Choroid plexus epithelial cell (primary cell): ENCODE measurements around the gene CHST3.
"Not testable (repeated sequence)": the region's sequence is repeated elsewhere in the genome, so short reads cannot be mapped to it uniquely, and the experiment has no call there.

Experiments used
- DNase-seq: peaks from one replicate; pipeline ENCODE4 v3.0.0-alpha.2; 2010; ENCODE audit warnings: low read depth
- H3K4me3 ChIP-seq: 2 replicates; pipeline ENCODE4 v1.5.1; 2011; ENCODE audit warnings: low read depth, mild to moderate bottlenecking, control low read depth, low read length, moderate library complexity
- TF ChIP-seq, protein P1 (sequence below): conservative IDR thresholded peaks from 2 replicates; pipeline ENCODE4 v1.5.1; 2011; ENCODE audit warnings: low read depth, mild to moderate bottlenecking, control low read depth, inconsistent platforms, low read length, moderate library complexity

Gene CHST3

DNA sequence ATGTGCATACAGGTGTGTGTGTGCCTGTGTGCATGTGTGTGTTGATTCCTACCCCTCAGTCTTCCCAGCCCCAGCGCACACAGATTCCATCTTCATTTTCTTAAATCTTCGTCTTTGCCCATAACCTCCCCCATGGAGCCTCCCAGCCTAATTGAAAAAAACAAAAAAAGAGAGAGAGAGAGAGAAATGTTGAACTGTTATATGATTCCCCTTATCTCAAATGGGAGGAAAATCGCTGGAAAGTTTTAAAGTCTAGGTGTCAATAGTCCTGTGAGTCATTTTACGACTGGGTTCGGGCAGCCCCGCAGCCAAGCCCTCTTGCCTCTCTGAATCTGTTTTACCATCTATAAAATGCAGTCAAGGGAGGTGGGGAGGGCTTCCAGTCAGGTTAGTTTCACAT, 63.3 kb downstream of the CHST3 start:
- TF ChIP-seq, protein P1, sequence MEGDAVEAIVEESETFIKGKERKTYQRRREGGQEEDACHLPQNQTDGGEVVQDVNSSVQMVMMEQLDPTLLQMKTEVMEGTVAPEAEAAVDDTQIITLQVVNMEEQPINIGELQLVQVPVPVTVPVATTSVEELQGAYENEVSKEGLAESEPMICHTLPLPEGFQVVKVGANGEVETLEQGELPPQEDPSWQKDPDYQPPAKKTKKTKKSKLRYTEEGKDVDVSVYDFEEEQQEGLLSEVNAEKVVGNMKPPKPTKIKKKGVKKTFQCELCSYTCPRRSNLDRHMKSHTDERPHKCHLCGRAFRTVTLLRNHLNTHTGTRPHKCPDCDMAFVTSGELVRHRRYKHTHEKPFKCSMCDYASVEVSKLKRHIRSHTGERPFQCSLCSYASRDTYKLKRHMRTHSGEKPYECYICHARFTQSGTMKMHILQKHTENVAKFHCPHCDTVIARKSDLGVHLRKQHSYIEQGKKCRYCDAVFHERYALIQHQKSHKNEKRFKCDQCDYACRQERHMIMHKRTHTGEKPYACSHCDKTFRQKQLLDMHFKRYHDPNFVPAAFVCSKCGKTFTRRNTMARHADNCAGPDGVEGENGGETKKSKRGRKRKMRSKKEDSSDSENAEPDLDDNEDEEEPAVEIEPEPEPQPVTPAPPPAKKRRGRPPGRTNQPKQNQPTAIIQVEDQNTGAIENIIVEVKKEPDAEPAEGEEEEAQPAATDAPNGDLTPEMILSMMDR, result no peak

DNA sequence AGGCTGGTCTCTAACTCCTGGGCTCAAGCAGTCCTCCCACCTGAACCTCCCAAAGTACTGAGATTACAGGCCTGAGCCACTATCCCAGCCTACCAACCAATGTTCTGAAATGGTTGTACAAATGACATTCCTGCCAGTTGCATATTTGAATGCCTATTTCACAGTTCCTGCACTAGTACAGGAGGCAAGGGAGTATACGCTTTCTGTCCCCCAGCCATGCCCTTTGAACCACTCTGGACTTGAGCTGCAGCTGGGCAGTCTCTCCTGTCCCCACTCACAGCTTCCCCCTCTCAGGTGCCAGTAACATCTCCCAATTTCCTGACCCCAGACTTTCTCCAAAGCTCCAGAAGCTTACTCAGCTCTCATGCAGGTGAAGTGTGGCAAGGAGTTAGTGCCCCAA, 65.2 kb downstream of the CHST3 start:
- TF ChIP-seq, protein P1, result no peak
- no peak overlapping the region for H3K4me3 ChIP-seq
- no peak for DNase-seq

More for the DNA sequence above, 63.3 kb downstream of the CHST3 start:
- no peak overlapping the region for H3K4me3 ChIP-seq
- DNase-seq, result peak; percentile 67

DNA sequence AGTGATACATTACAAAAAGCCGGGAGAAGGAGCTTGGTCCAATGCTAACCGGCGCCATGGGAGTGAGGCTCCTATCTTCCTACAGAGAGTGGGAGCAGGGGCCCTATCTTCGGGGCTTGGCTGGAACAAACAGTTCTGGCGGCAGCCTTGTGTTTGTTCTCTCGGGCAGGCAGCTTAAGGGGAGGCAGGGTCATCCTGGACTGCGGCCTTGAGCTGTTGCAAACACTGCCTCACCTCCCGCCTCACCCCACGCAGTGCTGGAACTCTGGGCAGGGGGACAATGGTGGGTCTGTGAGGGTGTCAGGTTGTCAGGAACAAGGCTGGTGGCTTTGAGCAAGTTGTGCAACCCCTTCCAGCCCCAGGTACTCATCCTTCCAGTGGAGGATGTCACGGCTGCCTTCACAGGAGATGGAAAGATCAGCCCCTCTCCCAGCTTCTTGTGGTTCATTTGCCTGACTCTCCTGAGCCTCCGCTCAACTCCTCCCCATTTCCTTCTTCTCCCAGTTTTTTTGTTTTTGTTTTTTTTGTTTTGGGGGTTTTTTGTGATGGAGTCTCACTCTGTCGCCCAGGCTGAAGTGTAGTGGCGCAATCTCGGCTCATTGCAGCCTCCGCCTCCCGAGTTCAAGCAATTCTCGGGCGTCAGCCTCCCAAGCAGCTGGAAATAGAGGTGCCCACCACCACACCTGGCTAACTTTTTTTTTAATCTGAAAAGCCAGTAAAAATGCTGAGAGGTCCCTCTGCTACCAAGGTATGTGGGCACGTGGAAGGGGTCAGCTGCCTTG, 66.8 kb downstream of the CHST3 start:
- TF ChIP-seq, protein P1, result no peak
- DNase-seq, result peak; percentile 64
- H3K4me3 ChIP-seq, result no peak overlapping the region

DNA sequence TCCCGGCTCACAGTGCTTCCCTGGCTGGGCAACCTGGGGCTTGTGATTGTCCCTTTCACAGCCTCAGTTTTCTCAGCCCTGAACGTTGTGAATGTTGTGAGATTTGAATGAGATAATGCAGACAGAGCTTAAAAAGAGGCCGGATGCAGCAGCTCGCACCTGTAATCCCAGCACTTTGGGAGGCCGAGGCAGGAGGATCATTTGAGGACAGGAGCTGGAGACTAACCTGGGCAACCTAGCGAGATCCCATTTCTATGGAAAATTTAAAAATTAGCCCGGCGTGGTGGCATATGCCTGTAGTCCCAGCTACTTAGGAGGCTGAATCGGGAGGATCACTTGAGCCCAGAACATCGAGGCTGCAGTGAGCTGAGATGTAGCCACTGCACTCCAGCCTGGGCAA, 67.5 kb downstream of the CHST3 start:
- DNase-seq, result no peak
- H3K4me3 ChIP-seq, result no peak overlapping the region
- TF ChIP-seq, protein P1, result no peak

DNA sequence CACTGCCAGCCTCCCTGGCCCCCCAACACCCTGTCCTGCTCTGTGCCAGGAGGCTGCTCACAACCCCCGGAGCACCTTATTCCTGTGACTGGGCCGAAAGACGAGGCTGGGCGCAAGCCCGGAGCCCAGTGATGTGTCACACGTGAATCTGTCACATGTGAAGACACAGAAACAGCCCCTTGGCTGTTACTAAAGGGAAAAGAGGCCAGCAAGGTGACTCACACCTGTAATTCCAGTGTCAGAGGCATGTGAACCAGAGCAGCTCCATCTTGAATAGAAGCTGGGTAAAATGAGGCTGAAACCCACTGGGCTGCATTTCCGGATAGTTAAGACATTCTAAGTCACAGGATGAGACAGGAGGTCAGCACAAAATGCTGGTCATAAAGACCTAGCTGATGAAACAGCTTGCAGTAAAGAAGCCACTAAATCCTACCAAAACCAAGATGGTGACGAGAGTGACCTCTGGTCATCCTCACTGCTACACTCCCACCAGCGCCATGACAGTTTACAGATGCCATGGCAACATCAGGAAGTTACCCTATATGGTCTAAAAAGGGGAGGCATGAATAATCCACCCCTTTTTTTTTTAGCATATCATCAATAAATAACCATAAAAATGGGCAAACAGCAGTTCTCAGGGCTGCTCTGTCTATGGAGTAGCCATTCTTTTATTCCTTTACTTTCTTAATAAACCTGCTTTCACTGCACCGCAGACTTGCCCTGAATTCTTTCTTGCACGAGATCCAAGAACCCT, 68.4 kb downstream of the CHST3 start:
- H3K4me3 ChIP-seq, DNase-seq: not testable (repeated sequence)

DNA sequence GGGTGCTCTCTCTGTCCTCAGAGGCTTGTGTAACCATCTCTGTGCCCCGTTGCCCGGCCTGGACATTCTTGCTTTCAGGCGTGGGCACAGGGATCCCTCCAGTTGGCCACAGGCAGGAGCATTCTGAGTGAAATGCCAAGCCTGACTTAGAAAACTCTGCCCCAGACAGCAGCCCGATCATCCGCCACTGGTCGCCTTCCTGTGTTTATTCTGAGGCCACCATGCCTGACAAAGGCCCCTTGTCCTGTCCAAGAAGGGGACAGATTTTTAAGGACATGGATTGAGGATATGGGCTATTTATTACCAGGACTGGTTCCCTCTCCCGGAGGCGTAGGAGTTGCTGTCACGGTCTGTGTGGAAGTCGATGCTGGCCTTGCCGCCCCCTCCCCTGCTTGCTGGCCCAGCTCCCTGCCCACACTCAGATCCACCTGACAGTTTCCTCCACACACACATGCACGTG, 69.9 kb downstream of the CHST3 start:
- TF ChIP-seq, protein P1, result no peak
- no peak overlapping the region for H3K4me3 ChIP-seq
- no peak for DNase-seq

DNA sequence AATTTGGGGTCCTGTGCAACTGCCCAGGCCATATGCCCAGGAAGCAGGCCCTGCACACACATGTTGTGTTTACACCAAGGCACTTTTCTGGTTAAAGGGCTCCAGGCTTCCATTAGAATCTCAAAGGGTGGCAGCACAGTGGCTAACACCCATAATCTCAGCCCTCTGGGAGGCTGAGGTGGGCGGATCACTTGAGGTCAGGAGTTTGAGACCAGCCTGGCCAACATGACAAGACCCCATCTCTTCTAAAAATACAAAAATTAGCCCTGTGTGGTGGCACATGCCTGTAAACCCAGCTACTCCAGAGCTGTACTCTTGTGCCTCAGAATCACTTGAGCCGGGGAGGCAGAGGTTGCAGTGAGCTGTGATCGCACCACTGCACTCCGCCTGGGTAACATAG, 70.6 kb downstream of the CHST3 start:
- TF ChIP-seq, protein P1, result no peak
- DNase-seq, result no peak
- H3K4me3 ChIP-seq, result no peak overlapping the region
